ENCODE measurements around the gene NDUFC1.

The NDUFC1 gene

GRCh38 chr4:139297001-139297410 lies 5.3 kb downstream of the NDUFC1 start:
- no peak overlapping the region for H3K27ac ChIP-seq (ENCODE audit: low read depth, low read length, severe bottlenecking)
- WGBS, 2 experiments (ENCODE audit: insufficient coverage in 2 of 2): 88 to 90% methylated on average over 1 to 2 of the region's 2 CpGs

DNA sequence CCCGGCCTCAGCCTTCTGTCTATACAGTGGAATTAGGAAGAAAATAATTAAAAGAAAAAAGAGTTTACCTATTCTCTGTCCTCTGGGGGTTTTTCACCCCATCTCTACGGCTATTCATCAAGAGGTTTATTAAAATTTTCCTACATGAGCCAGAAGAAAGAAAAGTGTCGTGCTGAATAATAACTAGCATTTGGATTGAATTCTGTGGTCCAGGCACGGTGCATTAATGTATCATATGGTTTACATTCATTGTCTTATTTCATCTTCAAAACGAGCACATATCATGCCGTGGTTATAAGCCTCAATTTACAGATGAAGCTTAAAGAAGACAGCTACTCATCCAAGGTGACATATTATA lies 6.4 kb downstream of the NDUFC1 start:
- no CpG with 5 or more reads among the region's 6 CpGs for WGBS, 2 experiments (ENCODE audit: insufficient coverage in 2 of 2)
- Histone ChIP-seq H3K9me3 (ENCODE audit: control insufficient read depth, low read length) (no peaks in the 10 kb centered on the region), H3K27ac (ENCODE audit: low read depth, low read length, severe bottlenecking) (no peak overlapping the region), H3K36me3 (ENCODE audit: control insufficient read depth, insufficient read depth, low read length) (peaks cover 34% of the 10 kb centered on the region), H3K4me3 (ENCODE audit: extremely low read depth, insufficient read depth, low read length, poor library complexity, severe bottlenecking) (peak overlapping the region; percentile 62), H3K4me1 (ENCODE audit: control insufficient read depth, insufficient read depth, low read length, poor library complexity, severe bottlenecking) (peaks cover 11% of the 10 kb centered on the region)

More at GRCh38 chr4:139297001-139297410, 5.3 kb downstream of the NDUFC1 start:
- H3K9me3 ChIP-seq (ENCODE audit: control insufficient read depth, low read length): no peaks in the 10 kb centered on the region
- H3K4me3 ChIP-seq (ENCODE audit: extremely low read depth, insufficient read depth, low read length, poor library complexity, severe bottlenecking): no peak overlapping the region
- peaks cover 25% of the 10 kb centered on the region for H3K36me3 ChIP-seq (ENCODE audit: control insufficient read depth, insufficient read depth, low read length)
- H3K4me1 ChIP-seq (ENCODE audit: control insufficient read depth, insufficient read depth, low read length, poor library complexity, severe bottlenecking): peaks cover 11% of the 10 kb centered on the region

DNA sequence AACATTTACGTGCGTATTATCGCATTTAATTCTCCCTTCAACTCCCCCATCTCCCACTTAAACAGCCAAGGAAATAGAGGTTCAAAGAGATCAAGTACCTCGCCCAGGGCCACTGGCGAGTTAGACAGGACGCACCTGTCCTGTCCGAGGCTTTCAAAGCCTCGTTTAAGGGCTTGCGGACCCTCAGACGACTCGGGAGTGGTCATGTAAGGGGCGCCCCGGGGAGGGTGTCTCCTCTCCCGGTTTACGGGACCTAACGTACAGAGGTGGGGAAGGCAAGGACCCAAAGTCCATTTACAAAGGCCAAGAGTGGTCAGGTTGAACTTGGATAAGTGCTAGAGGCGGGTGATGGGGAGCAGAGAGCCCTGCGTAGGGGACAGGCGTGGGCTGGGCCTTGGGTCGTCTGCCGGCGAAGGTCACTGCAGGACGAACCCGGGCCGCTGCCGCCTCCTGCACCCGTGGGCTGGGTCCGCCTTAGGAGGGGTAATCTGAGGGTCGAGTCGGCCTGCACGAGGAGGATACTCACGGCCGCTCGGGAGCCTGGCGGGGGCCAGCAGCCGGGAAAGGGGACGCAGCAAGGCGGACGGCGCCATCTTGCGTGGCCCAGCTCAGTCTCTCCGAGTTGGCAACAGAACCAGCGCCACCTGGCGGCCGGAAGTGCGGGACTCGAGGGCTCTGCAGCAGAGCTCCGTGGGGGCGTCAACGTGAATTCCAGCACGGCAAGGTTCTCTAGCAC lies 6.9 kb downstream of the NDUFC1 start:
- peak overlapping the region; percentile 68 for H3K27ac ChIP-seq (ENCODE audit: low read depth, low read length, severe bottlenecking)
- 7 to 12% methylated on average over 38 to 42 of the region's 51 CpGs for WGBS, 2 experiments (ENCODE audit: insufficient coverage in 2 of 2)

DNA sequence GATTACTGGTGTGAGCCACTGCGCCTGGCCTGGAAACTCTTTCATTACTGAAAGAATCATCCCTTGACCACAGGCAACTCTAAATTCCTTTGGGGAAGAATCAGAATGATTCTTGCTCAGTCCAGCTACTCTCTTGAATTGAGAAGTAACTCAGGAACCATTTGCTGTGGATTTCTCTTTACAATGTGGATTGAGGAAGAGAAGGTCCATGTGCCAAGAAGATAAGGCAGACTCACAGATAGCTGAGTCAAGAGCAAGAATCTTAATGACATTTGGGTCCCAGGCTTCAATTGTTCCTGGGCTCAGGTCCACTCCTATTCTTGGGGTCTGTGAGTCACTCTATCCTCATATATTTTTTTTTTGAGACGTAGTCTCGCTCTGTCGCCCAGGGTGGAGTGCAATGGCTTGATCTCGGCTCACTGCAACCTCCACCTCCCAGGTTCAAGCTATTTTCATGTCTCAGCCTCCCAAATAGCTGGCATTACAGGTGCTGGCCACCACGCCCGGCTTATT lies 16.0 kb downstream of the NDUFC1 start:
- Histone ChIP-seq H3K9me3 (ENCODE audit: control insufficient read depth, low read length) (peaks cover 3% of the 10 kb centered on the region), H3K4me1 (ENCODE audit: control insufficient read depth, insufficient read depth, low read length, poor library complexity, severe bottlenecking) (no peaks in the 10 kb centered on the region), H3K4me3 (ENCODE audit: extremely low read depth, insufficient read depth, low read length, poor library complexity, severe bottlenecking) (no peak overlapping the region), H3K36me3 (ENCODE audit: control insufficient read depth, insufficient read depth, low read length) (peaks cover 23% of the 10 kb centered on the region), H3K27ac (ENCODE audit: low read depth, low read length, severe bottlenecking) (no peak overlapping the region)
- 87 to 95% methylated on average over 4 to 5 of the region's 7 CpGs for WGBS, 2 experiments (ENCODE audit: insufficient coverage in 2 of 2)

More for the DNA sequence above, 6.9 kb downstream of the NDUFC1 start:
- peaks cover 38% of the 10 kb centered on the region for H3K36me3 ChIP-seq (ENCODE audit: control insufficient read depth, insufficient read depth, low read length)
- peak overlapping the region; percentile 62 for H3K4me3 ChIP-seq (ENCODE audit: extremely low read depth, insufficient read depth, low read length, poor library complexity, severe bottlenecking)
- peaks cover 11% of the 10 kb centered on the region for H3K4me1 ChIP-seq (ENCODE audit: control insufficient read depth, insufficient read depth, low read length, poor library complexity, severe bottlenecking)
- no peaks in the 10 kb centered on the region for H3K9me3 ChIP-seq (ENCODE audit: control insufficient read depth, low read length)

DNA sequence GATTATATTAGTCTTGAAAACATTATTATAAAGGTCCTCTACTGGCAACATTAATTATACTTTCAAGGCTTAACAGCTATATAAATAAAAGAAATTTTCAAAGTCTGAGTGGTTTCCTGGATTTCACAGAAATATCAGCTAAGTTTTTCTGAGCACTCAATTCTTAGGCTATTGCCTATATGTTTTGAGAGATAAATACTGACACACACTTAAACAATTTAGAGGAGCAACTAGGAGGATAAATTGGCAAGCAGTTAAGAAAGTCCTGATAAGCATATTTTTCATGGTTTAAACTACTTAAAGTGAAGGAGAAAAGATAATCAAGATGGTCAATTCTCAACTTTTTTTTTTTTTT lies 19.6 kb downstream of the NDUFC1 start:
- H3K27ac ChIP-seq (ENCODE audit: low read depth, low read length, severe bottlenecking): no peak overlapping the region
- H3K4me1 ChIP-seq (ENCODE audit: control insufficient read depth, insufficient read depth, low read length, poor library complexity, severe bottlenecking): peaks cover 4% of the 10 kb centered on the region
- H3K36me3 ChIP-seq (ENCODE audit: control insufficient read depth, insufficient read depth, low read length): no peaks in the 10 kb centered on the region

GRCh38 chr4:139282065-139282720 lies 20.1 kb downstream of the NDUFC1 start:
- peaks cover 4% of the 10 kb centered on the region for H3K4me1 ChIP-seq (ENCODE audit: control insufficient read depth, insufficient read depth, low read length, poor library complexity, severe bottlenecking)
- H3K9me3 ChIP-seq (ENCODE audit: control insufficient read depth, low read length): peaks cover 3% of the 10 kb centered on the region
- H3K27ac ChIP-seq (ENCODE audit: low read depth, low read length, severe bottlenecking): no peak overlapping the region
- H3K36me3 ChIP-seq (ENCODE audit: control insufficient read depth, insufficient read depth, low read length): no peaks in the 10 kb centered on the region
- 83 to 96% methylated on average over 2 to 3 of the region's 7 CpGs for WGBS, 2 experiments (ENCODE audit: insufficient coverage in 2 of 2)
- H3K4me3 ChIP-seq (ENCODE audit: extremely low read depth, insufficient read depth, low read length, poor library complexity, severe bottlenecking): no peak overlapping the region

More for the DNA sequence above, 19.6 kb downstream of the NDUFC1 start:
- H3K9me3 ChIP-seq (ENCODE audit: control insufficient read depth, low read length): peaks cover 3% of the 10 kb centered on the region
- no peak overlapping the region for H3K4me3 ChIP-seq (ENCODE audit: extremely low read depth, insufficient read depth, low read length, poor library complexity, severe bottlenecking)

DNA sequence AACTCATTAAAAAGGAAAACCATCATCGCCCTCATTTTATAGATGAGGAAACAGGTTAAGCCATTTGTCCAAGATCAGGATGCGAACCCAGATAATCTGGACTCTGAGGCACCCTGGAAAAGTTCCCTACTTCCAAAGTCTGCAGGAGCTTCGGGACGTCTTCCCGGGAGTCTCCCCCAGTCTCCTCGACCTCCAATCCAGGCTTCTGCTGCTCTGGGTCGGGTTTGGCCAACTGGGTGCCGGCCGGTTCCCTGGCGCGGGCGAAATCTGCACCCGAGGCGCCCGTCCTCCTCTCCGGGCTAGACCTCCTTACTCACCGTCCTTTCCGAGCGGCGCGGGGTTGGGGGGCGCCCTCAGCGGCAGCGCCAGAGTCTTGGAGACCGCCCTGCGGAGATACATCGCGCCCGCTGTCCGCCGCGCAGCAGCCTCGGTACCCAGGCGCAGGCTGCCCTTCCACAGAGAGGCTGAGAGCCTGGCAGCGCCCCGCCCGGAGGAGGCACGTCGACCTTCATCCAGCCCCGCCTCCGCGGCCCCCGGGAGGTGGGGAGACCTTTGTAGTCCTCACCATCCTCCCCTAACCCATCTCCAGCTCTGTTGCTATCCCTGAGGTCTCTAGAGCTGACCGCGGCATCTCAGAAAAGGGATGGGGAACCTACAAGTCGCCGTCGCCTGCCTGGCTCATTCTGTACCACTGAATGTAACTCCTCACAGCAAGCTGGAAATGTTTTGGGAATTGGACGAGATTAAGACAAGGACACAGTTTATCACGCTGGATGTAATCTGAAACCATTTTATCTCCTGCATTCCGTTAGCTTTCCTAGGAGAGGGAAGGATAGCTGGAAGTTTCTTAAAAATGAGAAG lies 22.3 kb downstream of the NDUFC1 start, which contains the start of gene MGARP:
TSS of gene MGARP (minus strand) at position 466 of the 861 bp plus-strand sequence. CDS start at position 399, 67 bp downstream.
- 2 to 8% methylated on average over 23 to 41 of the region's 51 CpGs for WGBS, 2 experiments (ENCODE audit: insufficient coverage in 2 of 2)
- peak within 1 kb of the TSS; percentile 34 for H3K4me3 ChIP-seq (ENCODE audit: extremely low read depth, insufficient read depth, low read length, poor library complexity, severe bottlenecking)
- H3K9me3 ChIP-seq (ENCODE audit: control insufficient read depth, low read length): peaks cover 3% of the 10 kb centered on the region
- peaks cover 4% of the 10 kb centered on the region for H3K4me1 ChIP-seq (ENCODE audit: control insufficient read depth, insufficient read depth, low read length, poor library complexity, severe bottlenecking)
- no peaks in the 10 kb centered on the region for H3K36me3 ChIP-seq (ENCODE audit: control insufficient read depth, insufficient read depth, low read length)
- H3K27ac ChIP-seq (ENCODE audit: low read depth, low read length, severe bottlenecking): no peak within 1 kb of the TSS

- H3K9me3 ChIP-seq (ENCODE audit: control insufficient read depth, low read length): no peaks in the 10 kb centered on the region
- WGBS, 2 experiments (ENCODE audit: insufficient coverage in 2 of 2): 22 to 44% methylated on average over 19 to 25 of the region's 40 CpGs
- peaks cover 4% of the 10 kb centered on the region for H3K4me1 ChIP-seq (ENCODE audit: control insufficient read depth, insufficient read depth, low read length, poor library complexity, severe bottlenecking)
Observed at GRCh38 chr4:139278912-139279759, 23.1 kb downstream of the NDUFC1 start.

DNA sequence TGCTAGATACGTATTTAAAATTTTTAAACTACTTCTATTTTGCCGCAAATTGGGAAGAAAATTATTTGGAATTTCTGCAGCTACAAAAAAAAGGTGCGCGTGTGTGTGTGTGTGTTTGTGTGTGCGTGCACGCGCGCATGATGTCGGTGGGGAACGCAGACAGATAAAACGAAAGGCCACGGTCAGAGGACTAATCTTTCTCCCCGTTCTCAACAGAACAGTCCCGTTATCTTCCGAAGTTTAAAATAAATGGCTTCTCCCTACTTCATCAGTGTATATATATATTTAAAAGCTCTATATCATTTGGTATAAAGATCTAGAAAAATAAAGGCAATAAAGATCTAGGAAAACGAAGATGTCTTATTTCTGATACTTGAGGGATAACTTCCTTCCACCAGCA lies 23.8 kb downstream of the NDUFC1 start:
- 96 to 100% methylated on average over 8 of the region's 16 CpGs for WGBS, 2 experiments (ENCODE audit: insufficient coverage in 2 of 2)

More at GRCh38 chr4:139278912-139279759, 23.1 kb downstream of the NDUFC1 start:
- no peaks in the 10 kb centered on the region for H3K36me3 ChIP-seq (ENCODE audit: control insufficient read depth, insufficient read depth, low read length)
- H3K27ac ChIP-seq (ENCODE audit: low read depth, low read length, severe bottlenecking): no peak overlapping the region
- H3K4me3 ChIP-seq (ENCODE audit: extremely low read depth, insufficient read depth, low read length, poor library complexity, severe bottlenecking): peak overlapping the region; percentile 34

DNA sequence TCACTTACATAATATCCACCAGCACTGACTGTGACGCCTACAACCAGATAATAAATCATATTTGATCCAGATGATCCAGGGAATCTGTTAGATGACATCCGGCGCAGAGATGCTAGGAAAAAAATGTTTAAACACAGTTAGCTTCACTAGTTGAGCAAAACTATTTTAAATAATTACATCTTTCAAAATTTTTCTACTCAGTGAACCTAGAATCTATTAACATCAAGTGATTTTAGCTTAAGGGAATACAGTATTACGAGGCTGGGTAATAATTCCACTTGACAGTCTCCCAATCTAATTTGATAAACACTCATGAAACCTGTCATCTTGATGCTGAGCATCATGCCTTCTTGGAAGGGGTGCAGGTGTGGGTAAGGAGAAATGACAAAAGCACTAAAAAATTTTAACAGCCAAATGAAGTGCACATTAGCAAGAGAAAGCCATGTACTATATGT lies 27.0 kb downstream of the NDUFC1 start:
- WGBS, 2 experiments (ENCODE audit: insufficient coverage in 2 of 2): no CpG with 5 or more reads among the region's 4 CpGs
- Histone ChIP-seq H3K9me3 (ENCODE audit: control insufficient read depth, low read length) (no peaks in the 10 kb centered on the region), H3K4me1 (ENCODE audit: control insufficient read depth, insufficient read depth, low read length, poor library complexity, severe bottlenecking) (peaks cover 4% of the 10 kb centered on the region), H3K27ac (ENCODE audit: low read depth, low read length, severe bottlenecking) (no peak overlapping the region), H3K36me3 (ENCODE audit: control insufficient read depth, insufficient read depth, low read length) (no peaks in the 10 kb centered on the region), H3K4me3 (ENCODE audit: extremely low read depth, insufficient read depth, low read length, poor library complexity, severe bottlenecking) (no peak overlapping the region)

More for the DNA sequence above, 23.8 kb downstream of the NDUFC1 start:
- H3K4me3 ChIP-seq (ENCODE audit: extremely low read depth, insufficient read depth, low read length, poor library complexity, severe bottlenecking): no peak overlapping the region
- no peak overlapping the region for H3K27ac ChIP-seq (ENCODE audit: low read depth, low read length, severe bottlenecking)
- H3K9me3 ChIP-seq (ENCODE audit: control insufficient read depth, low read length): no peaks in the 10 kb centered on the region
- no peaks in the 10 kb centered on the region for H3K36me3 ChIP-seq (ENCODE audit: control insufficient read depth, insufficient read depth, low read length)
- H3K4me1 ChIP-seq (ENCODE audit: control insufficient read depth, insufficient read depth, low read length, poor library complexity, severe bottlenecking): peaks cover 4% of the 10 kb centered on the region
